ENCODE results near the gene HECTD2.

DNA sequence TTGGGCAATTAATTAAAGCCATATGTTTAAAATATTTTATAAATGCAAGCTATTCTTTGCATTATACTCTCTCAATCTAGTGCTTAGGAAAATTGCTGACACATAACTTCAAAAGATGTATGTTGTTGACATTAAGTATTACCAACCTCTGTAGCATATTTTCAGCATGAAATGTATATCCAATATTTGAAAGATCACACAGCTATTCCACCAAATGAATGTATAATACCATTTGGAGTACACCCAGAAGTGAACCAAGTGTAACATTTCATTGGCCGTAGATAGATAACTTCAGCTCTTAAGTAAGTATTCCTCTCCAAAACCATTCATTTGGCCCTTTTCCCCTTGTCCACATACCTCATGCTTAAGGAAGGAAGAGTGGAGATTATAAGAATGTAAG is 104.6 kb downstream of the HECTD2 start:
- TF ChIP-seq CTCF (conservative IDR thresholded peaks at IDR 0.05) (no peak), ZFX (IDR thresholded peaks at IDR 0.05) (no peak)
